H9 (cell line): Measurements from ENCODE around the gene GPR156. TPM values are rescaled to one million over a fixed set of nuclear protein-coding genes. Genes with fewer than 3 reads are reported as not detected.

Experiments used
- DNase-seq: peaks from one replicate; pipeline ENCODE4 v3.0.0-alpha.2; 2017
- H2AFZ ChIP-seq: one replicate; pipeline ENCODE4 v1.6.1; 2013; ENCODE audit warnings: mild to moderate bottlenecking, low read length, control low read depth, moderate library complexity
- H2AK5ac ChIP-seq: 2 replicates; pipeline ENCODE4 v1.6.1; 2013; ENCODE audit warnings: low read length, control low read depth, mixed read lengths; ENCODE audit not compliant: insufficient read length
- H2BK120ac ChIP-seq: one replicate; pipeline ENCODE4 v1.6.1; 2013; ENCODE audit warnings: low read depth, mild to moderate bottlenecking, low read length, control low read depth, inconsistent platforms; ENCODE audit not compliant: poor library complexity, severe bottlenecking
- H2BK12ac ChIP-seq: 2 replicates; pipeline ENCODE4 v1.6.1; 2013; ENCODE audit warnings: low read length, control low read depth, mixed read lengths, low read depth; ENCODE audit not compliant: insufficient read length
- H2BK15ac ChIP-seq: 2 replicates; pipeline ENCODE4 v1.6.1; 2013; ENCODE audit warnings: low read depth, low read length, control low read depth
- H2BK20ac ChIP-seq: one replicate; pipeline ENCODE4 v1.6.1; 2013; ENCODE audit warnings: low read depth, mild to moderate bottlenecking, low read length, control low read depth, inconsistent platforms; ENCODE audit not compliant: poor library complexity, severe bottlenecking
- H2BK5ac ChIP-seq: 2 replicates; pipeline ENCODE4 v1.6.1; 2013; ENCODE audit warnings: low read length, control low read depth, mixed read lengths; ENCODE audit not compliant: insufficient read length
- H3K14ac ChIP-seq: 2 replicates; pipeline ENCODE4 v1.6.1; 2013; ENCODE audit warnings: low read length, control low read depth; ENCODE audit not compliant: insufficient read depth
- H3K18ac ChIP-seq: 2 replicates; pipeline ENCODE4 v1.6.1; 2013; ENCODE audit warnings: low read depth, mild to moderate bottlenecking, mixed read lengths, low read length, control low read depth; ENCODE audit not compliant: insufficient read length
- H3K23ac ChIP-seq: 2 replicates; pipeline ENCODE4 v1.6.1; 2013; ENCODE audit warnings: low read length, control low read depth, mixed read lengths, low read depth; ENCODE audit not compliant: insufficient read length
- H3K23me2 ChIP-seq: 2 replicates; pipeline ENCODE4 v1.6.1; 2013; ENCODE audit warnings: low read depth, mild to moderate bottlenecking, mixed read lengths, low read length, control low read depth; ENCODE audit not compliant: insufficient read length, poor library complexity, severe bottlenecking
- H3K27ac ChIP-seq: 2 replicates; pipeline ENCODE4 v1.5.1; 2013; ENCODE audit warnings: low read length, control low read depth, mixed read lengths, low read depth; ENCODE audit not compliant: insufficient read length
- H3K27me3 ChIP-seq: 2 replicates; pipeline ENCODE4 v1.6.1; 2013; ENCODE audit warnings: low read length, control low read depth, inconsistent platforms; ENCODE audit not compliant: insufficient read depth
- H3K4ac ChIP-seq: 2 replicates; pipeline ENCODE4 v1.6.1; 2013; ENCODE audit warnings: low read depth, mild to moderate bottlenecking, control low read depth, inconsistent platforms, low read length, moderate library complexity
- H3K4me1 ChIP-seq: 2 replicates; pipeline ENCODE4 v1.6.1; 2013; ENCODE audit warnings: low read length, control low read depth, inconsistent platforms; ENCODE audit not compliant: insufficient read depth
- H3K4me2 ChIP-seq: 2 replicates; pipeline ENCODE4 v1.6.1; 2013; ENCODE audit warnings: low read length, control low read depth, mixed read lengths; ENCODE audit not compliant: insufficient read length, insufficient read depth
- H3K56ac ChIP-seq: 2 replicates; pipeline ENCODE4 v1.6.1; 2013; ENCODE audit warnings: low read depth, mild to moderate bottlenecking, mixed read lengths, low read length, control low read depth; ENCODE audit not compliant: insufficient read length
- H3K79me1 ChIP-seq: 2 replicates; pipeline ENCODE4 v1.6.1; 2013; ENCODE audit warnings: low read depth, mild to moderate bottlenecking, moderate library complexity, low read length, control low read depth, inconsistent platforms; ENCODE audit not compliant: insufficient read depth, poor library complexity, severe bottlenecking
- H3K79me2 ChIP-seq: 2 replicates; pipeline ENCODE4 v1.6.1; 2013; ENCODE audit warnings: low read length, control low read depth, inconsistent platforms; ENCODE audit not compliant: insufficient read depth
- H3K9ac ChIP-seq: 2 replicates; pipeline ENCODE4 v1.6.1; 2013; ENCODE audit warnings: low read length, control low read depth, mixed read lengths; ENCODE audit not compliant: insufficient read length; ENCODE audit errors: extremely low read depth
- H3K9me3 ChIP-seq: one replicate; pipeline ENCODE4 v1.6.1; 2013; ENCODE audit warnings: low read depth, low read length, inconsistent platforms; ENCODE audit not compliant: control insufficient read depth
- H3T11ph ChIP-seq: one replicate; pipeline ENCODE4 v1.6.1; 2013; ENCODE audit warnings: mild to moderate bottlenecking, low read length, control low read depth, inconsistent platforms
- H4K20me1 ChIP-seq: one replicate; pipeline ENCODE4 v1.6.1; 2013; ENCODE audit not compliant: control insufficient read depth, insufficient read length, insufficient read depth
- H4K5ac ChIP-seq: 2 replicates; pipeline ENCODE4 v1.6.1; 2013; ENCODE audit warnings: low read depth, mild to moderate bottlenecking, mixed read lengths, low read length, control low read depth; ENCODE audit not compliant: insufficient read length
- H4K8ac ChIP-seq: replicated peaks from 2 replicates; pipeline ENCODE4 v1.6.1; 2013; ENCODE audit warnings: low read length, control low read depth, mixed read lengths, low read depth; ENCODE audit not compliant: insufficient read length
- H4K91ac ChIP-seq: 2 replicates; pipeline ENCODE4 v1.6.1; 2013; ENCODE audit warnings: low read depth, mild to moderate bottlenecking, moderate library complexity, mixed read lengths, low read length, control low read depth; ENCODE audit not compliant: insufficient read length
- H3K27ac Mint-ChIP-seq, 3 experiments: 2 replicates in 2 of 3; 3 replicates in 1 of 3; pipeline ENCODE4 v1.8.0; 2020 to 2021; ENCODE audit warnings: mixed read lengths in 3 of 3, mild to moderate bottlenecking in 1 of 3, moderate library complexity in 1 of 3
- H3K27me3 Mint-ChIP-seq: 2 replicates; pipeline ENCODE4 v1.8.0; 2021; ENCODE audit warnings: low read depth, mild to moderate bottlenecking, moderate library complexity, mixed read lengths
- H3K36me3 Mint-ChIP-seq, 3 experiments: 2 replicates in 2 of 3; 3 replicates in 1 of 3; pipeline ENCODE4 v1.8.0; 2020 to 2021; ENCODE audit warnings: low read depth in 3 of 3, mixed read lengths in 3 of 3; ENCODE audit not compliant: insufficient read depth in 1 of 3
- H3K4me1 Mint-ChIP-seq, 2 experiments: 2 replicates each; pipeline ENCODE4 v1.8.0; 2020; ENCODE audit warnings: mixed read lengths in 2 of 2
- H3K4me3 Mint-ChIP-seq, 2 experiments: 2 replicates in 1 of 2; 3 replicates in 1 of 2; pipeline ENCODE4 v1.8.0; 2020 to 2021; ENCODE audit warnings: mild to moderate bottlenecking in 2 of 2, mixed read lengths in 2 of 2, moderate library complexity in 1 of 2
- H3K9me3 Mint-ChIP-seq, 2 experiments: 2 replicates in 1 of 2; 3 replicates in 1 of 2; pipeline ENCODE4 v1.8.0; 2020; ENCODE audit warnings: mild to moderate bottlenecking in 2 of 2, mixed read lengths in 2 of 2, moderate library complexity in 1 of 2
- CTCF ChIP-seq: fragments of 200-600 bp; sonication (generic); conservative IDR thresholded peaks from 3 replicates; pipeline ENCODE4 v1.8.0; 2021; ENCODE audit warnings: antibody characterized with exemption, mild to moderate bottlenecking
- WGBS: extraction: QIAGEN DNeasy Blood & Tissue Kit; methylation state at CpG from one replicate; pipeline ENCODE4 v1.1.7; 2013; ENCODE audit warnings: missing lambda C conversion rate, low lambda C conversion rate, mixed read lengths; ENCODE audit not compliant: insufficient read length; ENCODE audit errors: extremely low coverage; 5-methylcytosine and 5-hydroxymethylcytosine counted together
- total RNA-seq: library from RNA; stranded (reverse); gene quantifications from 2 replicates; pipeline ENCODE4 v1.2.1, GENCODE V29; 2021

Gene GPR156
- total RNA-seq, 1 experiment from 2014 or later, result 1.8 TPM

- H3K23ac ChIP-seq, result no peak overlapping the region
- no peaks in the 10 kb centered on the region for H3K79me1 ChIP-seq
- H3K4ac ChIP-seq, result no peak overlapping the region
- no CpG with 5 or more reads among the region's 2 CpGs for WGBS
- no peaks in the 10 kb centered on the region for H3K9me3 ChIP-seq
- no peak overlapping the region for H2BK120ac ChIP-seq
- peak overlapping the region; percentile 28 for H3K18ac ChIP-seq
- H3K14ac ChIP-seq, result no peak overlapping the region
- no peak overlapping the region for H2BK12ac ChIP-seq
- no peaks in the 10 kb centered on the region for H3K27me3 Mint-ChIP-seq
- DNase-seq, result no peak
- no peak overlapping the region for H3K4me3 Mint-ChIP-seq
- no peak for TF ChIP-seq CTCF
- no peak overlapping the region for H2BK5ac ChIP-seq
- H2AFZ ChIP-seq, result no peak overlapping the region
- H2AK5ac ChIP-seq, result no peak overlapping the region
- no peak overlapping the region for H4K91ac ChIP-seq
- H3K9ac ChIP-seq, result no peak overlapping the region
- no peaks in the 10 kb centered on the region for H4K20me1 ChIP-seq
- H3K27ac ChIP-seq, result no peak overlapping the region
- H3T11ph ChIP-seq, result no peak overlapping the region
- H3K4me1 ChIP-seq, result peaks cover 6% of the 10 kb centered on the region; the same call in 1 of the 2 replicates
- no peaks in the 10 kb centered on the region for H3K27me3 ChIP-seq
- H3K4me1 Mint-ChIP-seq, result peaks cover 9 to 10% of the 10 kb centered on the region in 2 experiments
- H3K56ac ChIP-seq, result no peak overlapping the region
- no peaks in the 10 kb centered on the region for H3K79me2 ChIP-seq
- no peak overlapping the region for H3K4me2 ChIP-seq
- H3K27ac Mint-ChIP-seq, result peak overlapping the region in 2 of 3 experiments; percentile 25 to 35; a peak in 3 of 7 replicates
- no peak overlapping the region for H2BK15ac ChIP-seq
- no peaks in the 10 kb centered on the region for H3K23me2 ChIP-seq
- H4K8ac ChIP-seq, result no peak overlapping the region
- H3K36me3 Mint-ChIP-seq, result peaks cover 0 to 2% (median 0%) of the 10 kb centered on the region in 3 experiments; a peak in 1 of 7 replicates
- H3K9me3 Mint-ChIP-seq, result peaks cover 3 to 5% of the 10 kb centered on the region in 2 experiments; a peak in 3 of 5 replicates
- no peak overlapping the region for H2BK20ac ChIP-seq
- no peak overlapping the region for H4K5ac ChIP-seq
Measured at GRCh38 chr3:120227710-120228347, 57.2 kb downstream of the GPR156 start.
